GM18508 (cell line): Measurements from ENCODE around the gene ITSN1.

Experiments used
- ATAC-seq: cut with Tn5 transposase; IDR thresholded peaks from one replicate; pipeline ENCODE4 v1.9.1; 2021; ENCODE audit warnings: moderate number of reproducible peaks; ENCODE audit not compliant: insufficient read depth, unreplicated experiment

Gene ITSN1

GRCh38 chr21:33650230-33650629 lies 7.9 kb downstream of the ITSN1 start:
- no peak for ATAC-seq

GRCh38 chr21:33650929-33651509 lies 8.7 kb downstream of the ITSN1 start:
- ATAC-seq = no peak

DNA sequence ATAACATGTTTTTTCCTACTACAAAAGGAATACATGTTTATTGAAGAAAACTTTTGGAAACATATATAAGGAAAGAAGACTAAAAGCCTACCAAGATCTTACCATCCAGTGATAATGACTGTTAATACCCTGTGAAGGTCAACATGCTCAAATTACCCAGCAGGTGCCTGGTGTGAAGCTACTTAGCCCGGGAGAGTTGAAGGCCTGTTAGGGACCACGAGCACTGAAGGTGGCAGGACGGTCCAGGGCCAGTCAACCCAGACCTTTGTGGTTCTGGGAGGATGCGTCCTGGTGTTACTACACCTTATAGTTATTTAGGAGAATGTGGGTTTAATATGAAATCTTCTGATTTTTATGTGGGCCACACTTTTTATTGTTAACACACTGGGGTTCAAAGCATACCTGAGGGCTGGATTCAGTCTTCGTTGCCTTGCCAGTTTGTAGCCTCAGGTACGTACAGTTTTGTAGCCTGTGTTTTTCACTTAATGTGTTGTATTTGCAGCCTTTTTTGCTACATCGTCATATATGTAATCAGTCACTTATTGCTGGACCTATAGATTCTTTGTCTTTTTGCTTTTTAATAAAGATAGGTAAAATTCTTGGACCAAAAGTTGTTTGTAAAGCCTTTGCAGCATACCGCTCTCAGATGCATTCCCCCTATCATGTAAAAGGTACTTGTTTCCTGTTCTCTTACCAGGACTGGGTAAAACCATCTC lies 9.8 kb downstream of the ITSN1 start:
- ATAC-seq = no peak

DNA sequence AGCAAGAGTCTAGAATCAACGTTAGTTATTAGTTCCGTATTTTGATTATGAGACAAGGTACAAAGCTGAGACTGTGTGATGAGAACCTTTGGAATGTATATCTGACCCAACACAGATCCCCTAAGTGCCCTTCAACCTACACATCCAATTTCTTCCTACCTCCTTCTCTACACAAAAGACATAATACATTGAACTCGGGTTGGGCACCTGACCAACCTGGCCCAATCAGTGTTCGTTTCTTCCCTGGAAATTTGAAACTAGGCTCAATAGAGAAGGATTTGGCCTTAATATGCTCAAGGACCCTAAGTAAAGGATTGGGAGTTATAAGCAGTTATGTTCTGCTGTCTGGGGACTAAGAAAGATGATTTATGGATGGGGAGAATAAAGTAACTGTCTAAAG lies 12.1 kb downstream of the ITSN1 start:
- no peak for ATAC-seq

DNA sequence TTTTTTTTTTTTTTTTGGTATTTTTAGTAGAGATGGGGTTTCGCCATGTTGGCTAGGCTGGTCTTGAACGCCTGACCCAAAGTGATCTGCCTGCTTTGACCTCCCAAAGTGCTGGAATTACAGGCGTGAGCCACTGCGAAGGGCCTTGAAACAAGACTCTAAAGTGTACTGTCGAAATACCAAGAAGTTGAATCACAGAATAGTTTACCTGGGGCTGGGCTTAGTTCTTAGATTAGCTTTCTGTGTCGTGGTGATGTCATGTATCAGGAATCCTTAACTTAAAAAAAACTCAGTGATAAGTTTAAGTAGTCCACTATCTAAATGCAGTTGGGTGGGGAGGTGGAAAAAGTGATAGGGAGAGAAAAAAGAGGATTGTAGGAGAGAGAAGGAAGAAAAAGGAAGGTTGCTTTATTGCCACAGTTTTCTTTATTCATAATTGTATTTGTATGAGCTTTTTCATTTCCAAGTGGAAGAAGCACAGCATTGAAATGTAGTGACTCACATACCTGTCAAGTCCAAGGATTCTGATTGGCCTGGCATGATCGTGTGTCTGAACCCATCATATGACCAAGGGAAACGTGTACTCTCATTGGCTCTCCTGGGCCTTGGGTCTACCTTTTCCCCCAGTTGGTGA lies 13.4 kb downstream of the ITSN1 start:
- ATAC-seq = no peak

- ATAC-seq = no peak
Observed at GRCh38 chr21:33657124-33657820, 15.0 kb downstream of the ITSN1 start.

DNA sequence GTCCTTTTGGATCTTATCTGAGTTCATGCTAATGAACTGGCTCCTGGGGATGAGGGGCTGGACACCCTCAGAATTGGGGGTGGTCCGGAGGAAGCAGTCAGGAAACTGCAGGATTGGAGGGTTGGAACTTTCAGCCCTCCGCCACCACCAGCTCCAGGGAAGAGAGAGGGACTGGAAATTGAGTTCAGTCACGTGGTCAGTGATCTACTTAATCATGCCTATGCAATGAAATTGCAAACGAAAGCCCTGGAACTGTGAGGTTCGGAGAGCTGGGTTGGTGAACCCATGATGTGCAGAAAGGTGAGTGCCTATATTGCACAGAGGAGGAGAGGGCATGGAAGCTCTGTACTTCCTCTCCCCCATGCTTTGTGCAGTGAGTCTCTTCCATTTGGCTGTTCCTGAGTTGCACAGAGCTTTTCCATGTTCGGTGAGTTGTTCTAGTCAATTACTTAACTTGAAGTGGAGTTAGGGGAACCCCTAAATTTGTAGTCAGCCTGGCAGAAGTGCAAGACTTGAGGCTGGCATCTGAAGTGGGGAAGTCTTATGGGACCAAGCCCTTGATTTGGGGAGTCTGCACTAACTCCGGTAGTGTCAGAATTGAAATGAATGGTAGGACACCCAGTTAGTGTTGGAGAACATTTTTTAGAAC lies 16.7 kb downstream of the ITSN1 start:
- no peak for ATAC-seq

GRCh38 chr21:33659568-33659949 lies 17.3 kb downstream of the ITSN1 start:
- no peak for ATAC-seq

- no peak for ATAC-seq
Observed at GRCh38 chr21:33660406-33660805, 18.1 kb downstream of the ITSN1 start.

DNA sequence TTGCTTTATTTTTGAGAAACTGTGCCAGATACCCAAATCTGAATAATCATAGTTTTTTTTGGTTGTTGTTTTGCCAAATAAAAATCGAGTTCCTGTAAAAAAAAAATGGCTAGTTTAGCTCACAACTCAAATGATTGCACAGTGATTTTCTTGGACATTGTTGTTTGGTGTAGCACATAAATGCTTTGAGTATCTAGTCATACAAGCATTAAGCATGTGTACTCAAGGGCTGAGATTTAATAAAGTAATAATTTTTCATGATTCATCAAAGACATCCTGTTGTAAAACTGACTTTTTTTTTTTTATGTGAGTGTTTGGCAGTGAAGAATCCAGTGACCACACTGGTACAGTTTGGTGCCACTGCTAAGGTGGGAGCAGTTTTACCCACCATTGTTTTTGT lies 18.8 kb downstream of the ITSN1 start:
- ATAC-seq = no peak

DNA sequence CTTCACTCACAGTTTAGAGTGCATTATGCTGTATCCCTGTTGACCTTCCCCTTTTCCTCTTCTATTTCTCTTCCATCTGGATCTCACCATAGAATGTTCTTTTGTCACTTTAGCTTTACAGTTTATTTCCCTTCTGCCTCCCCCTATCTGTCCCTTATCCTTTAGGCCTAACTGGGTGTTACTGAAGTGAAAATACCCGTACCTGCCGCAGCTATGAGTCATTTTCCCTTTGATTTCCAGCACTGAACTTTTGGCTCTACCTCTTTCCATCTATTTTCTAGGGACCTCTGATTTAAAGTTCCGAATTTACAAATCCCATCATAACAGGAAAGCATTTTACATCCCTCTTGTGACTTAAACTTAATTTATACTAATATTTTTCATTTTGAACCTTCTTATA lies 19.7 kb downstream of the ITSN1 start:
- ATAC-seq = no peak

- ATAC-seq = no peak
Observed at GRCh38 chr21:33663241-33663640, 20.9 kb downstream of the ITSN1 start.

GRCh38 chr21:33664135-33664534 lies 21.8 kb downstream of the ITSN1 start:
- no peak for ATAC-seq

DNA sequence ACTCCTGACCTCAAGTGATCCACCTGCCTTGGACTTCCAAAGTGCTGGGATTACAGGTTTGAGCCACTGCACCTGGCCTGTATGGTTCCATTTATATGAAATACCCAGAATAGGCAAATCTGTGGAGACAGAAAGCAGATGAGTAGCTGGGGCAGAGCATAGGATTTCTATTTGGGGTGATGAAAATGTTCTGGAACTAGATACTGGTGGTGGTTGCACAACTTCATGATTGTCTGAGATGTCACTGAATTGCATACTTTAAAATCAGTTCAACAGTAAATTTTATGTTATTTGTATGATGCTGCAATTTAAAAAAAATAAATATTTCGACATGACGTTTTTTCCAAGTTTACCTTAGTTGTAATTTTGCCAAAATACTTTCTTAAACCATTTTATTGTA lies 23.9 kb downstream of the ITSN1 start:
- ATAC-seq = no peak

GRCh38 chr21:33667636-33668035 lies 25.3 kb downstream of the ITSN1 start:
- ATAC-seq = no peak

DNA sequence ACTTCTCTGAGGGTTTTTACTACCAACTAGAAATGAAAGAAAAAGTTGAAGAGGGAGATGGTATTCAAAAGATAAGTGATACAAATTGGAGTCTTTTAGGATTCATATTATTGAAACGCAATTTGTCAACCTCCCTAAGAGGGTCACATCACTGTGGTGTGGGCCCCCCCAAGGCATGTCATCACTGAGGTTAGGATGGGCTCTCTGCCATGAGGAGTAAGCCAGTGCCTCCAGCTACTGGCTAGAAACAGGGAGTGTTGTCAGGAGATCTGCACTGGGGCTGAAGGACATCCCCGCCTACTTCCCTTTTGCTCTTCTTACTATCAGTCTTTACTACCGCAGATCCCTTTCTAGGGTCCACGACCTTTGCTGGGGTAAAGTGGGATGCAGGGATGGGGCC lies 25.9 kb downstream of the ITSN1 start:
- ATAC-seq = no peak

DNA sequence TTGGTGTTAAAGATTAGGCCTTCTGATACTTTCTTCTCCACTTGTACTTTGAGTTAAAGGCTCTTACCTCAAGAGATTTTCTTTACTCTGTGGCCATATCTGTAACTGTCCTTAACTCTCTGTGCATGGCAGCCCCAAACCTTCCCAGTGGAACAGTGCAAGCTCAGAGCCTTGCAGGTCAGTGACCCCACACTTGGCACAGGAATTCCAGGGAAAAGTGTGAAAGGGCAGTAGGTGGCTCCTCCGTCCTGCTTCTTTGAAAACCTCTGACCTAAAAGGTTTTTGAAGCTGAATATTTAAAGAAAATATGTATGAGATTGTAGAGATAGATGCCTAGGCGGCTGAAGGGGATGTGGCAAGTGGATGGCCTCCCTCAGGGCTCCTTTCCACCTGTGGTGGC lies 26.3 kb downstream of the ITSN1 start:
- no peak for ATAC-seq

GRCh38 chr21:33670076-33670978 lies 28.0 kb downstream of the ITSN1 start:
- no peak for ATAC-seq

GRCh38 chr21:33673473-33673872 lies 31.2 kb downstream of the ITSN1 start:
- ATAC-seq = no peak

DNA sequence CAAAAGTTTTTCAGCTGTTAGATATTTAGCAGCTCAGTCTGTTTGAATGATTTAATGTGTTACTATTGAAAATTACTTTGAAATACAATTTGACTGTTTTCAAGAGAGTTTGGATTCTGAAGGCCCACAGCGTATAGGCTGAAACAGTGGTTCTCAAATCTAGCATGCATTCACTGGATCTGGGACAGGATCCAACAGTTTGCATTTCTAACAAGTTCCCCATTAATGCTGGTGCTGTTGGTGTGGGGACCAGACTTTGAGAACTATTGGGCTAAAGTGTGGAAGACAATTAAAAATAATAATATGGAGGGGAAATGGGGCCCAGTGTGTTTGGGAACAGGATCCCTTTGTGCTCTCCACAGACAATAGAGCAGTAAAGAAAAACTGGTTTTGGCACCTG lies 31.9 kb downstream of the ITSN1 start:
- no peak for ATAC-seq
